Measurements from ENCODE around the gene NTN1.

NTN1 gene

GRCh38 chr17:9228408-9229159 lies 207.3 kb downstream of the NTN1 start:
- H3K79me2 ChIP-seq (ENCODE audit: insufficient read depth, low read length), result no peaks in the 10 kb centered on the region
- no peaks in the 10 kb centered on the region for H3K9me3 ChIP-seq (ENCODE audit: insufficient read depth, low read length)
- H3K27ac ChIP-seq (ENCODE audit: low read depth, low read length), result no peak overlapping the region
- no peaks in the 10 kb centered on the region for H3K27me3 ChIP-seq (ENCODE audit: low read length)
- TF ChIP-seq EZH2phosphoT487 (conservative IDR thresholded peaks at IDR 0.05; ENCODE audit: low read length), result no peak
- TF ChIP-seq CTCF (IDR thresholded peaks at IDR 0.05; ENCODE audit: insufficient read depth, low read length, poor library complexity, severe bottlenecking), result no peak
- no peak overlapping the region for H2AFZ ChIP-seq (ENCODE audit: low read depth, low read length, severe bottlenecking)
- no peak overlapping the region for H3K9ac ChIP-seq (ENCODE audit: low read length)
- no peaks in the 10 kb centered on the region for H3K9me2 ChIP-seq (replicated peaks; ENCODE audit: insufficient read depth, low read length)
- no peaks in the 10 kb centered on the region for H4K20me1 ChIP-seq (ENCODE audit: low read depth, low read length)
- H3K36me3 ChIP-seq (ENCODE audit: low read length), result no peaks in the 10 kb centered on the region
- no peak overlapping the region for H3K4me2 ChIP-seq (ENCODE audit: low read depth, low read length, poor library complexity, severe bottlenecking)
- H3F3A ChIP-seq (ENCODE audit: insufficient read depth), result no peaks in the 10 kb centered on the region
- no peak overlapping the region for H3K4me3 ChIP-seq (ENCODE audit: insufficient read depth, low read length, poor library complexity, severe bottlenecking)

GRCh38 chr17:9229160-9229825 lies 208.0 kb downstream of the NTN1 start:
- Histone ChIP-seq H3K27ac (ENCODE audit: low read depth, low read length) (no peak overlapping the region), H3K79me2 (ENCODE audit: insufficient read depth, low read length) (no peaks in the 10 kb centered on the region), H3K9ac (ENCODE audit: low read length) (no peak overlapping the region), H3F3A (ENCODE audit: insufficient read depth) (no peaks in the 10 kb centered on the region), H2AFZ (ENCODE audit: low read depth, low read length, severe bottlenecking) (no peak overlapping the region), H3K4me3 (ENCODE audit: insufficient read depth, low read length, poor library complexity, severe bottlenecking) (no peak overlapping the region), H3K4me2 (ENCODE audit: low read depth, low read length, poor library complexity, severe bottlenecking) (no peak overlapping the region), H3K9me3 (ENCODE audit: insufficient read depth, low read length) (no peaks in the 10 kb centered on the region), H3K36me3 (ENCODE audit: low read length) (no peaks in the 10 kb centered on the region), H3K27me3 (ENCODE audit: low read length) (no peaks in the 10 kb centered on the region), H3K9me2 (replicated peaks; ENCODE audit: insufficient read depth, low read length) (no peaks in the 10 kb centered on the region), H4K20me1 (ENCODE audit: low read depth, low read length) (no peaks in the 10 kb centered on the region)
- no peak for TF ChIP-seq EZH2phosphoT487 (conservative IDR thresholded peaks at IDR 0.05; ENCODE audit: low read length)
- no peak for TF ChIP-seq CTCF (IDR thresholded peaks at IDR 0.05; ENCODE audit: insufficient read depth, low read length, poor library complexity, severe bottlenecking)

- no peaks in the 10 kb centered on the region for H3F3A ChIP-seq (ENCODE audit: insufficient read depth)
- H3K27ac ChIP-seq (ENCODE audit: low read depth, low read length), result no peak overlapping the region
- no peaks in the 10 kb centered on the region for H3K36me3 ChIP-seq (ENCODE audit: low read length)
- no peak overlapping the region for H3K4me3 ChIP-seq (ENCODE audit: insufficient read depth, low read length, poor library complexity, severe bottlenecking)
- no peaks in the 10 kb centered on the region for H3K9me2 ChIP-seq (replicated peaks; ENCODE audit: insufficient read depth, low read length)
- H3K79me2 ChIP-seq (ENCODE audit: insufficient read depth, low read length), result no peaks in the 10 kb centered on the region
- H3K27me3 ChIP-seq (ENCODE audit: low read length), result no peaks in the 10 kb centered on the region
- TF ChIP-seq CTCF (IDR thresholded peaks at IDR 0.05; ENCODE audit: insufficient read depth, low read length, poor library complexity, severe bottlenecking) (no peak), EZH2phosphoT487 (conservative IDR thresholded peaks at IDR 0.05; ENCODE audit: low read length) (no peak)
- H3K4me2 ChIP-seq (ENCODE audit: low read depth, low read length, poor library complexity, severe bottlenecking), result no peak overlapping the region
- no peak overlapping the region for H3K9ac ChIP-seq (ENCODE audit: low read length)
- no peaks in the 10 kb centered on the region for H4K20me1 ChIP-seq (ENCODE audit: low read depth, low read length)
- no peak overlapping the region for H2AFZ ChIP-seq (ENCODE audit: low read depth, low read length, severe bottlenecking)
- no peaks in the 10 kb centered on the region for H3K9me3 ChIP-seq (ENCODE audit: insufficient read depth, low read length)
Observed at GRCh38 chr17:9229826-9230201, 208.5 kb downstream of the NTN1 start.

Measured in SU-DHL-6 (cell line).